K562 (cell line): Measurements from ENCODE around the gene GRIA2. TPM values are rescaled to one million over a fixed set of nuclear protein-coding genes. Genes with fewer than 3 reads are reported as not detected.

Experiments
- ATAC-seq: fragments of 200-7000 bp; cut with Tn5 transposase; 3 replicates; pipeline ENCODE4 v1.9.1; 2020; ENCODE audit warnings: moderate library complexity
- BruUV-seq: library from RNA; stranded (reverse); fragments of 400-500 nt; replicated peaks from 2 replicates; lab custom pipeline; 2021; lab: Mats Ljungman, UMichigan
- CTCF ChIA-PET: fragments of 300-600 bp; formaldehyde crosslinking; extraction: SDS; loops from one replicate; lab custom pipeline; 2021; ENCODE audit warnings: low intra/inter-chr PET ratio; lab: Yijun Ruan, JAX
- POLR2A ChIA-PET: fragments of 300-600, 350-650 bp; sonication (Branson Sonifier 250); formaldehyde crosslinking; extraction: SDS; loops from one replicate; lab custom pipeline; 2021; ENCODE audit warnings: antibody characterized with exemption, inconsistent platforms; lab: Yijun Ruan, JAX
- DNase-seq, 4 experiments: peaks; one replicate each; pipeline versions ENCODE4 v3.0.0 to v3.0.0-alpha.2; 2011 to 2018; ENCODE audit warnings: low spot score in 3 of 4, mixed read lengths in 3 of 4; ENCODE audit errors: extremely low read depth in 1 of 4
- FAIRE-seq: peaks from 2 replicates; lab custom pipeline; 2011; peaks lifted over from hg19 to GRCh38; lab: Jason Lieb, UNC
- H2AFZ ChIP-seq: 2 replicates; pipeline ENCODE4 v1.6.0; 2011; ENCODE audit warnings: low read depth, low read length, control low read depth, inconsistent platforms
- H3K27ac ChIP-seq: fragments of 200-600 bp; 3 replicates; pipeline ENCODE4 v1.8.0; 2011; ENCODE audit warnings: low read depth, mild to moderate bottlenecking, control low read depth, inconsistent platforms, low read length, moderate library complexity, mixed read lengths; ENCODE audit errors: extremely low read depth
- H3K27me3 ChIP-seq, 2 experiments: fragments of 300-600 bp in 1 of 2; 2 replicates in 1 of 2; 3 replicates in 1 of 2; pipeline versions ENCODE4 v1.6.0 to v1.8.0; 2011; ENCODE audit warnings: inconsistent platforms in 2 of 2, low read length in 2 of 2, mild to moderate bottlenecking in 1 of 2, mixed read lengths in 1 of 2, moderate library complexity in 1 of 2; ENCODE audit not compliant: control insufficient read depth in 2 of 2, insufficient read depth in 2 of 2
- H3K36me3 ChIP-seq: fragments of 300-600 bp; 3 replicates; pipeline ENCODE4 v1.8.0; 2011; ENCODE audit warnings: mild to moderate bottlenecking, low read length, inconsistent platforms; ENCODE audit not compliant: control insufficient read depth, insufficient read depth
- H3K4me1 ChIP-seq, 2 experiments: fragments of 200-600 bp in 1 of 2; replicated peaks in 1 of 2; 2 replicates in 1 of 2; 3 replicates in 1 of 2; pipeline versions ENCODE4 v1.5.1 to v1.8.0; 2011; ENCODE audit warnings: inconsistent platforms in 2 of 2, low read length in 2 of 2, mild to moderate bottlenecking in 1 of 2, mixed read lengths in 1 of 2, moderate library complexity in 1 of 2; ENCODE audit not compliant: control insufficient read depth in 2 of 2, insufficient read depth in 2 of 2
- H3K4me2 ChIP-seq: 2 replicates; pipeline ENCODE4 v1.6.1; 2011; ENCODE audit warnings: low read length, control low read depth, inconsistent platforms, mixed read lengths; ENCODE audit not compliant: insufficient read depth
- H3K4me3 ChIP-seq: fragments of 200-600 bp; sonication (generic), shearing (Covaris generic); 2 replicates; pipeline ENCODE4 v1.5.1; 2016; ENCODE audit warnings: control low read depth, inconsistent platforms
- H3K79me2 ChIP-seq: fragments of 200-600 bp; 3 replicates; pipeline ENCODE4 v1.8.0; 2011; ENCODE audit warnings: low read length, inconsistent platforms; ENCODE audit not compliant: control insufficient read depth, insufficient read depth
- H3K9ac ChIP-seq, 2 experiments: 2 replicates each; pipeline versions ENCODE4 v1.6.0 to v1.6.1; 2011; ENCODE audit warnings: low read depth in 2 of 2, low read length in 2 of 2, control low read depth in 1 of 2, inconsistent platforms in 1 of 2, mild to moderate bottlenecking in 1 of 2, mixed read lengths in 1 of 2; ENCODE audit not compliant: insufficient read depth in 1 of 2
- H3K9me1 ChIP-seq: one replicate; pipeline ENCODE4 v1.6.0; 2011; ENCODE audit warnings: inconsistent platforms, mild to moderate bottlenecking, low read length, moderate library complexity; ENCODE audit not compliant: control insufficient read depth, insufficient read depth
- H3K9me3 ChIP-seq: replicated peaks from 2 replicates; pipeline ENCODE4 v1.5.1; 2011; ENCODE audit warnings: low read depth, low read length, inconsistent platforms; ENCODE audit not compliant: control insufficient read depth, insufficient read depth
- H4K20me1 ChIP-seq: replicated peaks from 2 replicates; pipeline ENCODE4 v1.6.1; 2011; ENCODE audit warnings: low read length, inconsistent platforms, mixed read lengths; ENCODE audit not compliant: control insufficient read depth, insufficient read depth
- BRCA1 ChIP-seq, 2 experiments: fragments of 450-650 bp in 1 of 2; sonication (generic) in 1 of 2; formaldehyde crosslinking in 1 of 2; IDR thresholded peaks; 2 replicates each; pipeline versions ENCODE4 v1.5.0 to v1.6.1; 2017 to 2020; ENCODE audit warnings: mild to moderate bottlenecking in 1 of 2, missing genetic modification reagents in 1 of 2
- HMG20B ChIP-seq: fragments of 250-450 bp; sonication (Bioruptor Pico); IDR thresholded peaks from 2 replicates; pipeline ENCODE4 v1.5.0; 2021; ENCODE audit warnings: mild to moderate bottlenecking
- KLF1 ChIP-seq: fragments of 450-650 bp; IDR thresholded peaks from 2 replicates; pipeline ENCODE4 v1.6.1; 2016; ENCODE audit warnings: missing genetic modification characterization, missing compliant biosample characterization
- LEF1 ChIP-seq: fragments of 450-650 bp; IDR thresholded peaks from 2 replicates; pipeline ENCODE4 v1.6.1; 2016; ENCODE audit warnings: mild to moderate bottlenecking
- NR2C2 ChIP-seq, 2 experiments: fragments of 200-800 bp in 1 of 2; sonication (Bioruptor generic) in 1 of 2; sonication (generic) in 1 of 2; formaldehyde crosslinking in 1 of 2; IDR thresholded peaks; 2 replicates each; pipeline versions ENCODE4 v1.6.1 to v1.8.0; 2016 to 2022; ENCODE audit warnings: mild to moderate bottlenecking in 1 of 2, missing compliant biosample characterization in 1 of 2, missing genetic modification characterization in 1 of 2, missing genetic modification reagents in 1 of 2
- PCBP1 ChIP-seq: fragments of 200-400 bp; formaldehyde crosslinking; IDR thresholded peaks from 2 replicates; pipeline ENCODE4 v1.6.1; 2018; ENCODE audit warnings: mild to moderate bottlenecking, low read depth, low read length; ENCODE audit not compliant: poor library complexity, severe bottlenecking
- RFX5 ChIP-seq: IDR thresholded peaks from 2 replicates; pipeline ENCODE4 v1.6.1; 2011; ENCODE audit warnings: low read depth, mild to moderate bottlenecking, improper control_type of control experiment, low read length
- SRSF3 ChIP-seq: fragments of 200-400 bp; formaldehyde crosslinking; IDR thresholded peaks from 2 replicates; pipeline ENCODE4 v1.6.1; 2016; ENCODE audit warnings: mild to moderate bottlenecking, low read length, moderate library complexity; ENCODE audit not compliant: insufficient read depth
- STAT6 ChIP-seq: sonication (generic); formaldehyde crosslinking; IDR thresholded peaks from 2 replicates; pipeline ENCODE4 v1.8.1; 2023; ENCODE audit warnings: mild to moderate bottlenecking, missing genetic modification reagents
- ZC3H8 ChIP-seq: fragments of 450-650 bp; IDR thresholded peaks from 2 replicates; pipeline ENCODE4 v1.6.1; 2017
- ZFP1 ChIP-seq: fragments of 450-650 bp; formaldehyde crosslinking; IDR thresholded peaks from 2 replicates; pipeline ENCODE4 v1.4.0; 2020; ENCODE audit warnings: mild to moderate bottlenecking, mixed read lengths
- ZNF217 ChIP-seq: sonication (generic); formaldehyde crosslinking; IDR thresholded peaks from 2 replicates; pipeline ENCODE4 v1.8.0; 2022; ENCODE audit warnings: mild to moderate bottlenecking, missing genetic modification reagents
- ZNF282 ChIP-seq: sonication (generic); formaldehyde crosslinking; IDR thresholded peaks from 2 replicates; pipeline ENCODE4 v1.8.1; 2023; ENCODE audit warnings: missing genetic modification reagents
- WGBS: fragments of 100-300 bp; shearing (Covaris generic); methylation state at CpG from one replicate; pipeline ENCODE4 v1.1.6; 2016; ENCODE audit warnings: low coverage, mixed read lengths; ENCODE audit not compliant: insufficient coverage; ENCODE audit errors: missing lambda C conversion rate; 5-methylcytosine and 5-hydroxymethylcytosine counted together
- in situ Hi-C: fragments of 300-500 bp; cut with MboI; formaldehyde crosslinking; loops from 4 replicates; pipeline ENCODE4 v1.15.0; 2018; ENCODE audit warnings: inconsistent platforms, mixed read lengths
- intact Hi-C: fragments of 100-400 bp; cut with micrococcal nuclease; formaldehyde crosslinking; loops from 2 replicates; pipeline ENCODE4 v1.14.2; 2022
- polyA plus RNA-seq, 8 experiments: library from polyadenylated mRNA; depleted of rRNA in 4 of 8; stranded (reverse) in 5 of 8; unstranded in 3 of 8; fragments of >200 nt; fragmentation: Nextera tagmentation in 2 of 8; fragmentation: Illumina TruSeq in 1 of 8; extraction: Ambion mirVana in 2 of 8; extraction: Trizol in 1 of 8; gene quantifications; 2 replicates each; pipeline versions ENCODE4 v1.2.1 to v1.2.3, GENCODE V29; 2011 to 2014; ENCODE audit warnings: inconsistent platforms in 1 of 8, missing spikeins in 1 of 8
- total RNA-seq, 7 experiments: library from RNA; depleted of rRNA in 6 of 7; stranded (reverse); fragments of >200 nt in 6 of 7; fragmentation: Illumina TruSeq in 2 of 7; extraction: Trizol in 2 of 7; gene quantifications; 2 replicates each; pipeline versions ENCODE4 v1.2.1 to v1.2.3, GENCODE V29; 2011 to 2021; ENCODE audit warnings: low replicate concordance in 1 of 7

The GRIA2 gene
- total and polyA plus RNA-seq, 9 of the 15 experiments (the other 6 are each of a cell fraction or from before 2014, with no cell fraction given) = 0.07 TPM; not detected in 8

- no peaks in the 10 kb centered on the region for H3K4me1 ChIP-seq
- FAIRE-seq (no peak), DNase-seq (no peak)
- in situ Hi-C loops = no loop called here
- CTCF ChIA-PET = no interaction called here
- H3K9me1 ChIP-seq = no peaks in the 10 kb centered on the region
- H2AFZ ChIP-seq = no peak overlapping the region
- TF ChIP-seq HMG20B (CRISPR knock-in tag) (no peak), RFX5 (no peak), BRCA1 (IDR thresholded peaks at IDR 0.05) (no peak), BRCA1 (CRISPR knock-in tag; IDR thresholded peaks at IDR 0.05) (no peak), ZFP1 (CRISPR knock-in tag) (no peak), NR2C2 (CRISPR knock-in tag; IDR thresholded peaks at IDR 0.05) (no peak), NR2C2 (tag; IDR thresholded peaks at IDR 0.05) (no peak), ZNF217 (no peak)
- TF ChIP-seq, all 486 proteins: peak for 0
- no peak overlapping the region for H3K9ac ChIP-seq
- no peaks in the 10 kb centered on the region for H4K20me1 ChIP-seq
- no TSS peak for BruUV-seq
- POLR2A ChIA-PET = no interaction called here
- H3K79me2 ChIP-seq = no peaks in the 10 kb centered on the region
- H3K27ac ChIP-seq = no peak overlapping the region
- H3K36me3 ChIP-seq = no peaks in the 10 kb centered on the region
- no peak overlapping the region for H3K4me3 ChIP-seq
- H3K9me3 ChIP-seq = no peaks in the 10 kb centered on the region
- no peak for ATAC-seq
- WGBS = 0% methylated on average over 4 of the region's 4 CpGs
- no peak overlapping the region for H3K4me2 ChIP-seq
- intact Hi-C loops = no loop called here
- H3K27me3 ChIP-seq = no peaks in the 10 kb centered on the region
Measured at GRCh38 chr4:157287445-157287844, 66.9 kb downstream of the GRIA2 start.

GRCh38 chr4:157290622-157291021 is 70.1 kb downstream of the GRIA2 start:
- Histone ChIP-seq H3K9ac (no peak overlapping the region), H3K9me3 (no peaks in the 10 kb centered on the region), H2AFZ (no peak overlapping the region), H3K4me1 (no peaks in the 10 kb centered on the region), H3K4me3 (no peak overlapping the region), H3K79me2 (no peaks in the 10 kb centered on the region), H3K9me1 (no peaks in the 10 kb centered on the region), H4K20me1 (no peaks in the 10 kb centered on the region), H3K27ac (no peak overlapping the region), H3K4me2 (no peak overlapping the region), H3K36me3 (no peaks in the 10 kb centered on the region), H3K27me3 (no peaks in the 10 kb centered on the region)
- ATAC-seq (no peak), FAIRE-seq (no peak), DNase-seq (no peak)
- 0% methylated on average over 3 of the region's 3 CpGs for WGBS
- intact Hi-C loops = no loop called here
- in situ Hi-C loops = no loop called here
- ChIA-PET CTCF (no interaction called here), POLR2A (no interaction called here)
- no TSS peak for BruUV-seq
- TF ChIP-seq LEF1 (no peak), PCBP1 (no peak), STAT6 (no peak), SRSF3 (no peak), ZNF282 (CRISPR knock-in tag) (no peak), ZC3H8 (no peak), KLF1 (no peak)
